Neuronal stem cell (in vitro differentiated cells): ENCODE data around the gene FBXL14.

Source experiments
- DNase-seq: peaks from one replicate; pipeline ENCODE4 v3.0.0-alpha.2; 2013; ENCODE audit warnings: low spot score
- H2AFZ ChIP-seq: one replicate; pipeline ENCODE4 v1.6.1; 2013; ENCODE audit warnings: mild to moderate bottlenecking, low read length, inconsistent platforms
- H2AK5ac ChIP-seq: 2 replicates; pipeline ENCODE4 v1.6.1; 2013; ENCODE audit warnings: low read depth, mild to moderate bottlenecking, inconsistent platforms, low read length, moderate library complexity, mixed read lengths
- H2BK120ac ChIP-seq: 2 replicates; pipeline ENCODE4 v1.6.1; 2013; ENCODE audit warnings: low read depth, mild to moderate bottlenecking, inconsistent platforms, low read length, moderate library complexity, mixed read lengths
- H2BK12ac ChIP-seq: one replicate; pipeline ENCODE4 v1.6.1; 2013; ENCODE audit warnings: low read length, inconsistent platforms
- H2BK15ac ChIP-seq: 2 replicates; pipeline ENCODE4 v1.6.1; 2013; ENCODE audit warnings: mild to moderate bottlenecking, low read length, inconsistent platforms, mixed read lengths
- H2BK5ac ChIP-seq: one replicate; pipeline ENCODE4 v1.6.1; 2013; ENCODE audit warnings: inconsistent platforms, mild to moderate bottlenecking, low read length, moderate library complexity
- H3K14ac ChIP-seq: one replicate; pipeline ENCODE4 v1.6.1; 2013; ENCODE audit warnings: low read length, inconsistent platforms
- H3K18ac ChIP-seq: 2 replicates; pipeline ENCODE4 v1.6.1; 2013; ENCODE audit warnings: low read length, inconsistent platforms
- H3K23ac ChIP-seq: 2 replicates; pipeline ENCODE4 v1.6.1; 2013; ENCODE audit warnings: low read depth, mild to moderate bottlenecking, mixed read lengths, low read length, inconsistent platforms; ENCODE audit not compliant: poor library complexity
- H3K27ac ChIP-seq: replicated peaks from 3 replicates; pipeline ENCODE4 v1.5.1; 2013; ENCODE audit warnings: low read length, inconsistent platforms
- H3K27me3 ChIP-seq, 3 experiments: 2 replicates each; pipeline ENCODE4 v1.6.1; 2013; ENCODE audit warnings: low read length in 3 of 3, mild to moderate bottlenecking in 2 of 3, inconsistent platforms in 1 of 3, low read depth in 1 of 3, mixed read lengths in 1 of 3, moderate library complexity in 1 of 3; ENCODE audit not compliant: control insufficient read depth in 3 of 3, insufficient read depth in 3 of 3
- H3K36me3 ChIP-seq, 2 donors: replicated peaks in 1 of 2; 2 replicates each; pipeline ENCODE4 v1.6.1; 2013; ENCODE audit warnings: low read length in 2 of 2; ENCODE audit not compliant: control insufficient read depth in 2 of 2, insufficient read depth in 2 of 2
- H3K4ac ChIP-seq: 2 replicates; pipeline ENCODE4 v1.6.1; 2013; ENCODE audit warnings: inconsistent platforms, mild to moderate bottlenecking, low read length, moderate library complexity
- H3K4me1 ChIP-seq, 2 donors: 1 replicate in 1 of 2; 2 replicates in 1 of 2; pipeline ENCODE4 v1.6.1; 2013; ENCODE audit warnings: low read length in 2 of 2, low read depth in 1 of 2; ENCODE audit not compliant: control insufficient read depth in 2 of 2, insufficient read depth in 1 of 2
- H3K4me2 ChIP-seq: one replicate; pipeline ENCODE4 v1.6.1; 2013; ENCODE audit warnings: mild to moderate bottlenecking, low read length, inconsistent platforms; ENCODE audit not compliant: insufficient read depth, poor library complexity, severe bottlenecking
- H3K4me3 ChIP-seq, 2 donors: 2 replicates each; pipeline ENCODE4 v1.5.1; 2013; ENCODE audit warnings: low read length in 2 of 2, mild to moderate bottlenecking in 2 of 2, inconsistent platforms in 1 of 2, moderate library complexity in 1 of 2
- H3K79me1 ChIP-seq: one replicate; pipeline ENCODE4 v1.6.1; 2013; ENCODE audit warnings: low read depth, mild to moderate bottlenecking, inconsistent platforms, low read length, moderate library complexity
- H3K9ac ChIP-seq: one replicate; pipeline ENCODE4 v1.6.1; 2013; ENCODE audit warnings: mild to moderate bottlenecking, low read depth, low read length, inconsistent platforms; ENCODE audit not compliant: poor library complexity
- H3K9me3 ChIP-seq, 2 donors: replicated peaks in 1 of 2; 2 replicates each; pipeline versions ENCODE3 to v1.6.1; 2013; ENCODE audit warnings: low read length in 2 of 2, mild to moderate bottlenecking in 2 of 2, inconsistent platforms in 1 of 2, low read depth in 1 of 2, mixed read lengths in 1 of 2, moderate library complexity in 1 of 2; ENCODE audit not compliant: control insufficient read depth in 2 of 2, insufficient read depth in 1 of 2
- H4K8ac ChIP-seq: one replicate; pipeline ENCODE4 v1.6.1; 2013; ENCODE audit warnings: low read depth, mild to moderate bottlenecking, inconsistent platforms, low read length, moderate library complexity
- H4K91ac ChIP-seq: one replicate; pipeline ENCODE4 v1.6.1; 2013; ENCODE audit warnings: low read length, low read depth, mild to moderate bottlenecking, inconsistent platforms; ENCODE audit not compliant: poor library complexity
- WGBS, 2 donors: extraction: QIAGEN DNeasy Blood & Tissue Kit; methylation state at CpG; one replicate each; pipeline ENCODE4 v1.1.7; 2013; ENCODE audit warnings: missing lambda C conversion rate in 2 of 2, mixed read lengths in 1 of 2; ENCODE audit not compliant: insufficient read length in 2 of 2, insufficient replicate concordance in 1 of 2; ENCODE audit errors: extremely low coverage in 2 of 2; 5-methylcytosine and 5-hydroxymethylcytosine counted together

Gene FBXL14

GRCh38 chr12:1608713-1609119 lies 14.3 kb upstream of the FBXL14 start:
- Histone ChIP-seq H2AFZ (no peak overlapping the region), H3K4me3 (no peak overlapping the region), H3K14ac (no peak overlapping the region), H3K18ac (no peak overlapping the region), H3K9ac (no peak overlapping the region), H3K4me2 (no peak overlapping the region), H2BK5ac (no peak overlapping the region), H3K23ac (no peak overlapping the region), H3K4me1 (peaks cover 14 to 23% of the 10 kb centered on the region in 2 donors), H4K91ac (no peak overlapping the region), H3K36me3 (no peaks in the 10 kb centered on the region), H4K8ac (no peak overlapping the region), H2AK5ac (no peak overlapping the region), H2BK120ac (no peak overlapping the region), H2BK15ac (no peak overlapping the region), H3K27me3 (peaks cover 0 to 79% (median 0%) of the 10 kb centered on the region in 3 experiments), H3K27ac (no peak overlapping the region), H3K9me3 (no peaks in the 10 kb centered on the region), H2BK12ac (no peak overlapping the region), H3K4ac (no peak overlapping the region), H3K79me1 (peaks cover 4% of the 10 kb centered on the region)
- WGBS, 2 donors, result no CpG with 5 or more reads among the region's 5 CpGs
- DNase-seq, result no peak

GRCh38 chr12:1607940-1608712 lies 13.7 kb upstream of the FBXL14 start:
- H3K9me3 ChIP-seq, result no peaks in the 10 kb centered on the region
- no peak overlapping the region for H3K4me3 ChIP-seq
- H3K27ac ChIP-seq, result no peak overlapping the region
- H3K14ac ChIP-seq, result no peak overlapping the region
- H3K36me3 ChIP-seq, result peaks cover 0 to 3% of the 10 kb centered on the region in 2 donors
- no peak overlapping the region for H2BK120ac ChIP-seq
- WGBS, 2 donors, result no CpG with 5 or more reads among the region's 3 CpGs
- no peak overlapping the region for H2BK5ac ChIP-seq
- H3K4me2 ChIP-seq, result no peak overlapping the region
- H4K91ac ChIP-seq, result no peak overlapping the region
- no peak overlapping the region for H2AFZ ChIP-seq
- H2AK5ac ChIP-seq, result no peak overlapping the region
- H3K9ac ChIP-seq, result no peak overlapping the region
- H3K79me1 ChIP-seq, result peaks cover 4% of the 10 kb centered on the region
- H3K4ac ChIP-seq, result no peak overlapping the region
- H3K4me1 ChIP-seq, result peaks cover 14 to 23% of the 10 kb centered on the region in 2 donors
- H3K18ac ChIP-seq, result no peak overlapping the region
- DNase-seq, result no peak
- H3K27me3 ChIP-seq, result peaks cover 0 to 80% (median 0%) of the 10 kb centered on the region in 3 experiments
- H2BK15ac ChIP-seq, result no peak overlapping the region
- H2BK12ac ChIP-seq, result no peak overlapping the region
- no peak overlapping the region for H4K8ac ChIP-seq
- H3K23ac ChIP-seq, result no peak overlapping the region

- Histone ChIP-seq H3K27ac (no peak overlapping the region), H3K23ac (no peak overlapping the region), H3K4me3 (no peak overlapping the region)
These were observed 11.7 kb upstream of the FBXL14 start for GRCh38 chr12:1606021-1606622.

More at GRCh38 chr12:1606021-1606622, 11.7 kb upstream of the FBXL14 start:
- peaks cover 4% of the 10 kb centered on the region for H3K79me1 ChIP-seq
- no CpG with 5 or more reads among the region's 12 CpGs for WGBS, 2 donors
- peak overlapping the region; percentile 62 for H2AFZ ChIP-seq
- no peak overlapping the region for H2BK12ac ChIP-seq
- H3K27me3 ChIP-seq, result peaks cover 0 to 82% (median 0%) of the 10 kb centered on the region in 3 experiments
- no peak overlapping the region for H2BK120ac ChIP-seq
- H3K4me2 ChIP-seq, result peak overlapping the region; percentile 27
- H3K36me3 ChIP-seq, result peaks cover 0 to 3% of the 10 kb centered on the region in 2 donors
- H3K9ac ChIP-seq, result peak overlapping the region; percentile 64
- no peak overlapping the region for H2BK15ac ChIP-seq
- no peaks in the 10 kb centered on the region for H3K9me3 ChIP-seq
- H3K4me1 ChIP-seq, result peaks cover 8 to 14% of the 10 kb centered on the region in 2 donors
- H4K8ac ChIP-seq, result no peak overlapping the region
- no peak overlapping the region for H4K91ac ChIP-seq
- H2BK5ac ChIP-seq, result no peak overlapping the region
- H2AK5ac ChIP-seq, result no peak overlapping the region
- no peak overlapping the region for H3K14ac ChIP-seq
- DNase-seq, result no peak
- no peak overlapping the region for H3K4ac ChIP-seq
- no peak overlapping the region for H3K18ac ChIP-seq
